Activated CD4-positive, alpha-beta memory T cell treated with anti-CD3 and anti-CD28 coated beads, Interleukin-2, amount 10 ng/mL, durations not matched to agents 7 days and 5 days (primary cell): ENCODE measurements around the gene HOXC9. TPM values are rescaled to one million over a fixed set of nuclear protein-coding genes. Genes with fewer than 3 reads are reported as not detected.
A peak's percentile ranks its signal among the peaks of the same experiment; 100 is the strongest.

Source experiments
- CTCF ChIA-PET: fragments of 350-600 bp; sonication (Branson Sonifier 250); formaldehyde crosslinking; loops from one replicate; lab custom pipeline; 2021; ENCODE audit warnings: antibody characterized with exemption, inconsistent platforms; lab: Charles Lee
- POLR2A ChIA-PET: fragments of 350-600 bp; sonication (Branson Sonifier 250); formaldehyde crosslinking; loops from one replicate; lab custom pipeline; 2021; ENCODE audit warnings: antibody characterized with exemption; lab: Charles Lee
- DNase-seq: peaks from one replicate; pipeline ENCODE4 v3.0.0-alpha.2; 2020
- H3K27ac Mint-ChIP-seq: one replicate; pipeline ENCODE4 v1.8.0; 2021; ENCODE audit warnings: mild to moderate bottlenecking, mixed read lengths
- H3K27me3 Mint-ChIP-seq: one replicate; pipeline ENCODE4 v1.8.0; 2021; ENCODE audit warnings: mixed read lengths
- H3K36me3 Mint-ChIP-seq: one replicate; pipeline ENCODE4 v1.8.0; 2021; ENCODE audit warnings: low read depth, mixed read lengths
- H3K4me1 Mint-ChIP-seq: one replicate; pipeline ENCODE4 v1.8.0; 2021; ENCODE audit warnings: mixed read lengths
- H3K4me3 Mint-ChIP-seq: one replicate; pipeline ENCODE4 v1.8.0; 2021; ENCODE audit warnings: mild to moderate bottlenecking, mixed read lengths
- H3K9me3 Mint-ChIP-seq: one replicate; pipeline ENCODE4 v1.8.0; 2021; ENCODE audit warnings: mixed read lengths
- total RNA-seq, 2 experiments: library from RNA; stranded (reverse); gene quantifications; one replicate each; pipeline ENCODE4 v1.2.3, GENCODE V29; 2021

Gene HOXC9
- total RNA-seq, 2 experiments from 2014 or later = not detected

DNA sequence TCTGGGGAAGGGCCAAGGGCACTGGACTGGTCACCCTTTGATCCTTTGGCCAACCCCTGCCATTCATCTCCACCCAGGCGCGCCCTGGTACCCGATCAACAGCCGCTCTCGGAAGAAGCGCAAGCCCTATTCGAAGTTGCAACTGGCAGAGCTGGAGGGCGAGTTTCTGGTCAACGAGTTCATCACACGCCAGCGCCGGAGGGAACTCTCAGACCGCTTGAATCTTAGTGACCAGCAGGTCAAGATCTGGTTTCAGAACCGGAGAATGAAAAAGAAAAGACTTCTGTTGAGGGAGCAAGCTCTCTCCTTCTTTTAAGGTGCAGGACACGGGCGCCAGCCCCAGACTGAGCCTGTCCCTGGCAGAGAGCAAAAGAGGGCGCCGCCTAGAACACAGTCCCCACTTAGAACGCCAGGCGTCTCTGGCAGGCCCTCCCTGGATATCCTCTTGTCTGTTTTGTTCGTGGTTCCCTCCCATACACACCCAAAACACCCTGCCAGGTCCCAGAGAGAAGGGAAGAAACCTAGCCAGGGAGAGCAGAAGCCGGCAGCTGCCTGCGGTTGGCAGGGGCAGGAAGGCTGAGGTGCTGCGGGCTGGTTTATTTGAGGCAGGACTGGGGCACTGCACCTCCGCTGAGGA lies 43.6 kb upstream of the HOXC9 start:
- DNase-seq = no peak
- Mint-ChIP-seq H3K4me3 (peak overlapping the region; percentile 25), H3K27ac (no peak overlapping the region), H3K9me3 (no peaks in the 10 kb centered on the region), H3K27me3 (peaks cover 93% of the 10 kb centered on the region), H3K4me1 (peaks cover 11% of the 10 kb centered on the region), H3K36me3 (peaks cover 11% of the 10 kb centered on the region)
- ChIA-PET CTCF (no interaction called here), POLR2A (no interaction called here)

DNA sequence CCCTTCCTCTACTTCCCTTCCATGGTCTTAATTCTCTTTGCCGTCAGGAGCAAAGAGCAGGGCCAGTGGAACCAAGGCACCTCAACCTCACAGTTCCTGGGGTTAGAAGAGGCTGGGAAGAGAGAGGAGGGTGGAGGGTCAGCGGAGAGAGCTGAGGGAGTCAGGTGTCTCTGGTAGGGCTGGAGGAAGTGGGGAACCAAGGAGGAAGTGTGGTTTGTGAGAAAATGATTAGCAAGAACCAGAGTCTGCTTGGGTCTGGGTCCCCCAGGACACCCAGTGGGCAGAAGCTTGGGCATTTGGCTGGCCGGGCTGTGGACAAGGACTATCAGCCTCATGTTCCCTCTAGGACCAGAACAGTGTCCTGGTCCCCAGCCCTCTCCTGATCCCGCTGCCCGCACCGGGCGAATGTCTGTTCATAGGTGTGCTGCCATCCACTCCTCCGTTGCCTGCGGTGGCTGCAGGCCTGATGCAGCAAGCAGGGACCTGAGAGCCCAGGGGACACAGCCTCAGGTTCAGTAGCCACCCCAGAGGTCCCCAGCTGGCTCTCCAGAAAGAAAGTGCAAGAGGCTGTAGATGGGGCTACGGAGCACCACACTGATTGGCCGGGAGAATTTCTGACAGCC lies 42.9 kb upstream of the HOXC9 start:
- ChIA-PET CTCF (no interaction called here), POLR2A (no interaction called here)
- no peaks in the 10 kb centered on the region for H3K9me3 Mint-ChIP-seq
- DNase-seq = no peak
- no peak overlapping the region for H3K4me3 Mint-ChIP-seq
- no peak overlapping the region for H3K27ac Mint-ChIP-seq
- H3K36me3 Mint-ChIP-seq = peaks cover 11% of the 10 kb centered on the region
- H3K27me3 Mint-ChIP-seq = peaks cover 92% of the 10 kb centered on the region
- H3K4me1 Mint-ChIP-seq = peaks cover 11% of the 10 kb centered on the region

DNA sequence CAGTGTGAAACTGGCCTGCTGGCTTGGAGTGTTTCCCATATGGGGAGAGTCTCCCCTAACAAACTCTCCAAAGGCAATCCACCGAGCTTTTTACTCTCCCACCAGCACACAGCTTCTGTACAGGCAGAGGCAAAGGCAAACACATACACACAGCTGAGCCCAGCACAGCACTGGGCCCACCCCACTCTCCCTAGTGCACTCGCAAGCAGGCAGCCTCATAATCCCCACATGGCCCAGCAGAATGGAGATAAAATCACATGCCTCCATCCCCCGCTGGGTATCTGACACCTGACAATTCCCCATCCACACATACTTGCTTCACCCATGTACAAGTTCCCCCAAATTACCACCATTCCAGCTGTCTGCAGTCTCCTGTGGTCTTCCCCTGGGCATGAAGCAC lies 41.8 kb upstream of the HOXC9 start:
- no peak for DNase-seq
- H3K4me1 Mint-ChIP-seq = peaks cover 11% of the 10 kb centered on the region
- POLR2A ChIA-PET = no interaction called here
- H3K4me3 Mint-ChIP-seq = no peak overlapping the region
- H3K36me3 Mint-ChIP-seq = peaks cover 11% of the 10 kb centered on the region
- CTCF ChIA-PET = interaction anchor here (2.2 kb wide), 1 partner anchor 75 kb away, joined by 7 read pairs; the partner anchor contains the start of gene HOXC5
- H3K9me3 Mint-ChIP-seq = no peaks in the 10 kb centered on the region
- H3K27ac Mint-ChIP-seq = no peak overlapping the region
- peaks cover 91% of the 10 kb centered on the region for H3K27me3 Mint-ChIP-seq

DNA sequence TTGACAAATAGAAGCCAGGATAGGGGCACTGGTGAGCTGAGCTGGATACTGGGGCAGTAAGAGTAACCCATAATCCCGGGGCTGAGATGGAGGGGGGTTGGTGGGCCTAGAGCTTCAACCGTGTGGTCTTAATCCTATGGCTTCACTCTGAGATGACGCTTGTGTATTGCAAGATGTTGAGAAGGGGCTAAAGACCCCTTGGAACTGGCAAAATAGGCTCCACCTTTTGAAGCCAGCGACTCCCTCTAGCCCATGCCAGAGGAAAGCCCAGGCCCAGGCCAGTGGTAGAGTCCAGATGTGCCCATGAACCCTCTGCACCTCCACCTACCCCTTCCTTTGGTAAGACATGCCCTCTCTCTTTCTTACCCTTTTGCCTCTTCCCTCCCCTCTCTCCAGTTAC lies 40.6 kb upstream of the HOXC9 start:
- ChIA-PET CTCF (interaction anchor here (1.1 to 2.2 kb wide), 2 partner anchors 74 to 248 kb away, joined by 4 to 7 read pairs; partner anchors contain the start of gene HOXC5), POLR2A (interaction anchor here (0.8 to 1.3 kb wide), 2 partner anchors 25 to 27 kb away, joined by 3 to 4 read pairs; no protein-coding TSS in a partner anchor)
- Mint-ChIP-seq H3K27ac (no peak overlapping the region), H3K9me3 (no peaks in the 10 kb centered on the region), H3K36me3 (peaks cover 4% of the 10 kb centered on the region), H3K4me1 (peaks cover 8% of the 10 kb centered on the region), H3K27me3 (peaks cover 90% of the 10 kb centered on the region), H3K4me3 (no peak overlapping the region)
- no peak for DNase-seq

DNA sequence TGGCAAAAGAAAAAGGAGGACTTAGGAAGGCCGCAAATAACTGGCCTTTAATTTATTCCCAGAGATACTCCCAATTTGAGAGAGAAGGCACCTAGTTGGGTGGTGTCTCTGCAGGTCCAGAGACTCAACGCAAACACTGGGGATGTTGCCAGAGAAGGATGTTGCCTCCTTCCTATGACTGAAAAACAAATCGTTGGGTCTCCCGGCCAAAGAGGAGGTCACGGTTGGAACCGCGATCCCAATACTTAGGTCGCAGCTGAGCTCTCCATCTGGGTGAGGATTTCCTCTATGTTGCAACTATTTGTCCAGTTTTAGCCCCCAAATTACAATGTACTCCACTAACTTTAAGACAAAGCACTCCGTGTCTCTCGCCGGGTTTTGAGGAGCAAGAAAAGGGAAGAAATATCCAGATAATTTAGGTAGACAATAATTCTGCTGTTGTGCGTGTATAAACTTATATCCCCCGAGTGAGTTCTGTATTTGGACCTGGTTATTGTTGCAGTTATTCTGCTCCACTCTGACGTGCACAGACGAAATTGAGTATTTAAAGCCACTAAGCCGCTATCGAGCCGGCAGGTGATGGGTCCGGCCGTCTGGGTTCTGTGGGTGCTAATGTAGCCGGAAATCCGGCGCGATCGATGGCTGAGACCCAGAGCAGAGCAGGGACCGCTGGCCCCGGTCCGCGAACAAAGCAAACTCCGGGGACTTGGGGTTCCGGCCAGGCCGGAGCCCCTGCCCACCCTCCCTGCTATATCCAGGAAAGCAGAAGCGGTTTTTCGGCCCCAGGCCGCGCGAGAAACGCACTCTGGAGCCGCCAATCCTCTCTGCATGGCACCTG lies 39.6 kb upstream of the HOXC9 start:
- H3K27ac Mint-ChIP-seq = no peak overlapping the region
- no peak overlapping the region for H3K4me3 Mint-ChIP-seq
- peaks cover 9% of the 10 kb centered on the region for H3K4me1 Mint-ChIP-seq
- peaks cover 92% of the 10 kb centered on the region for H3K27me3 Mint-ChIP-seq
- DNase-seq = no peak
- ChIA-PET CTCF (no interaction called here), POLR2A (no interaction called here)
- H3K36me3 Mint-ChIP-seq = peaks cover 4% of the 10 kb centered on the region
- no peaks in the 10 kb centered on the region for H3K9me3 Mint-ChIP-seq

DNA sequence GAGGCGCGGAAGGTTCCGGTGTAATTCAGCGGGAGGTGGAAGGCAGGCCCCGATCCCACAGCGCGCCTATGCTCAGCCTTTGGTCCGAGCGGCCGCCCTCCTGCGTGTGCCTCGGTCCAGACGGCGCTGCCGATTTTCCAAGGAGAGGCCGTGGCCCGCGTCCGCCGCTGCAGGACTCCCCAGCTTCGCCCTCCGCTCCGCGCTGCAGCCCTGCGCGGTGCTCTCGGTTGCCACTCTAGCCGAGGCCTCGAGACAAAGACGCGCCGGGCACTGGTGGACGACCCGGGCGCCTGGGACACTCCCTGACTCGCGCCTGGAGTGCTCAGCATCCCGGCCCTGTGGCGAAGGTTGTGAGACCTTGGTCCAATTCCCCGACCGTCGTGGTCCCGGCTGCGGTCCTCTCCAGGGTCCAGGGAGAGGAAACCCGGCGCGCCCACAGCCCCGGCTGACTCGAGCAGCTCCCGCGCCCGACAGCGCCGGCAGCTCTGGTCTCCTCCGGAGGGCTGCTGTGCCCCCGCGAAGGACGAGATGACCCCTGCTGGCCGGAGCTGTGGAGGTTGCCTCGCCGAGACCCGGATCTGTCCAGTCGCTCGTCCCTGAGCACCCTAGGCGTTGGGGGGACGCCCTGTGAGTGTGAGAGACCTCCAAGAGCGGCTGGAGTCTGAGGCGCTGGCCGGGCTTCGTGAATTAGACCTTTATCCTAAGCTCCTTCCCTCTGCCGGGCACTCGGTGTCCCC lies 38.8 kb upstream of the HOXC9 start:
- H3K4me1 Mint-ChIP-seq = peaks cover 8% of the 10 kb centered on the region
- no peak overlapping the region for H3K4me3 Mint-ChIP-seq
- no peak overlapping the region for H3K27ac Mint-ChIP-seq
- H3K36me3 Mint-ChIP-seq = no peaks in the 10 kb centered on the region
- DNase-seq = no peak
- CTCF ChIA-PET = no interaction called here
- POLR2A ChIA-PET = no interaction called here
- H3K27me3 Mint-ChIP-seq = peaks cover 92% of the 10 kb centered on the region
- H3K9me3 Mint-ChIP-seq = no peaks in the 10 kb centered on the region

DNA sequence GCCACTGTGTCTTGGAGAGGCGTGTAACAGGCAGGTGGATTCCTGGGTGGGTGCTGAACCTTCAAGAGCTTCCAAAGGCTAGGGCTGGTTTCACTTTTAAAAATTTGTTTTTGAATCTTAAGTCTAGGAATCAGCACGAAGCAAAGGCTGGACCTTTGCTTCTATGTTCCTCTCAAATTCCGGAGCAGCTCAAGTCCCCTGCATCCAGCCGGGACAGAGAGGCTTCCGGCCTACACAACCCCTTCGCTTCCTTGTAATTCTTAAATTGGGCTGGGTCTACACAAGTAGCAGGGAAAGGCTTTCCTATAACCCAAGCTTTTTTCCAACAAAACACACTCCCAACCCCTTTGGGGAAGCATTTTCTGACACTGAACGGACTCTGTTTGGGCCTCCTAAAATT lies 37.0 kb upstream of the HOXC9 start:
- Mint-ChIP-seq H3K9me3 (no peaks in the 10 kb centered on the region), H3K36me3 (no peaks in the 10 kb centered on the region), H3K27me3 (peaks cover 93% of the 10 kb centered on the region), H3K4me1 (peaks cover 8% of the 10 kb centered on the region), H3K4me3 (no peak overlapping the region), H3K27ac (no peak overlapping the region)
- ChIA-PET POLR2A (no interaction called here), CTCF (no interaction called here)
- no peak for DNase-seq

DNA sequence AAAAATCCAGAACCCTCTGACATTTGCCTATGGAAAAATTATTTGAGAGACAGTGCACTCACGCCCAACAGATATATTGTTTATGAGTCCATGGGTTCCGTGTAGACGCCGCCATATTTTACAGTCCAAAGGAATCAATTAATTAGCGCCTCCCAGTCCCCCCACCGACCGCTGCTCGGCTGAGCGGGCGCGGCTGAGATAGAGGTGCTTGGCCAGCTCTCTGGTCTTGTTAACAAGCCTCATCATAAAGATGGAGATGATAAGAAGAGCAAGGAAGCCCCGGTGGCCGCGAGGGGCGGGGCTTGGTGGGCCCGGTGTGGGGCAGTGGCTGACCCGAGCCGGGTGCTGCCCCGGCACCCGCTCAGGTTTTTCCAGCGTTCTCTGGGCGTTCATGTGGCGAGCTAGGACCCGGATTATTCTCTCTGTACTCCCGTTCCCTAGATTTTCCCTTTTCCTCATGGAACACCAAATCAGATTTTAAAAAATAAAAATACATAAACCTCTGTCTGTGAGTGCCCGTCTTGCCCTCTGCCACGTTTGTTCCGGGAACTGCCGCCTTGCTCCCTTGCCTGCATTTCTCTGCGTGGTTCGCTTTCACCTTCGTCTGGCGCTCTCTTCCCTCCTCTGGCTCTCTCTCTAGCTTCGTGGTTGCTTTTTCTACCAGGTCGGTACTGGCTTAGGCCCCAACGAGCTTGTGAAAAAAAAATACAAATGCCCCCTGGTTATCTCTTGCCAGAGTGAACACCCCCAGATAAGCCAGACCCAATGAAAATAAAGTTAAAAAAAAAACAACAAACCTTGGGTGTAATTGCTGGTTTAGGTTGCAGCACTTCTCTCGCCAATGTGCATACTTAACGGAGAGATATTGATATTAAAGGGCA lies 36.3 kb upstream of the HOXC9 start:
- DNase-seq = no peak
- Mint-ChIP-seq H3K36me3 (no peaks in the 10 kb centered on the region), H3K27ac (no peak overlapping the region), H3K27me3 (peaks cover 93% of the 10 kb centered on the region), H3K9me3 (no peaks in the 10 kb centered on the region), H3K4me3 (no peak overlapping the region), H3K4me1 (peaks cover 8% of the 10 kb centered on the region)
- ChIA-PET CTCF (no interaction called here), POLR2A (no interaction called here)

DNA sequence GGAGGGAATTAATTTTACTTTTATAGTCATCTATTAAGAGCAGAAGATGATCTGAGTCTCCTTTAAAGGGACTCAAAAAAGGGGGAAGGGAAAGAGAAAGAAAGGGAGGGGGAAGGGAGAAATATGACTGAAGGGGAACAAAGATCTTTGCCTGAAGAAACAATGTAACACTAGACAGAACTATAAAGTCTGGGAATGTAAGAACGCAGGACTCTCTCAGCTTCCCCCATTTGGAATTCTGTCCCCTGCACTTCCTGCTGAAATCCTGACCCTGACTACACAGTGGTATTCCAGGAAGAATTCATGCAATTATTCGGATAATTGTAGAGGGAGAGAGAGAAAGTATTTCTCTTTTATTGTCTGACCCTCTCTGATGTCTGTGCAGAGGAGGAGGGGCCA lies 35.6 kb upstream of the HOXC9 start:
- ChIA-PET CTCF (no interaction called here), POLR2A (no interaction called here)
- Mint-ChIP-seq H3K4me3 (no peak overlapping the region), H3K9me3 (no peaks in the 10 kb centered on the region), H3K4me1 (peaks cover 8% of the 10 kb centered on the region), H3K27ac (no peak overlapping the region), H3K36me3 (no peaks in the 10 kb centered on the region), H3K27me3 (peaks cover 94% of the 10 kb centered on the region)
- no peak for DNase-seq

DNA sequence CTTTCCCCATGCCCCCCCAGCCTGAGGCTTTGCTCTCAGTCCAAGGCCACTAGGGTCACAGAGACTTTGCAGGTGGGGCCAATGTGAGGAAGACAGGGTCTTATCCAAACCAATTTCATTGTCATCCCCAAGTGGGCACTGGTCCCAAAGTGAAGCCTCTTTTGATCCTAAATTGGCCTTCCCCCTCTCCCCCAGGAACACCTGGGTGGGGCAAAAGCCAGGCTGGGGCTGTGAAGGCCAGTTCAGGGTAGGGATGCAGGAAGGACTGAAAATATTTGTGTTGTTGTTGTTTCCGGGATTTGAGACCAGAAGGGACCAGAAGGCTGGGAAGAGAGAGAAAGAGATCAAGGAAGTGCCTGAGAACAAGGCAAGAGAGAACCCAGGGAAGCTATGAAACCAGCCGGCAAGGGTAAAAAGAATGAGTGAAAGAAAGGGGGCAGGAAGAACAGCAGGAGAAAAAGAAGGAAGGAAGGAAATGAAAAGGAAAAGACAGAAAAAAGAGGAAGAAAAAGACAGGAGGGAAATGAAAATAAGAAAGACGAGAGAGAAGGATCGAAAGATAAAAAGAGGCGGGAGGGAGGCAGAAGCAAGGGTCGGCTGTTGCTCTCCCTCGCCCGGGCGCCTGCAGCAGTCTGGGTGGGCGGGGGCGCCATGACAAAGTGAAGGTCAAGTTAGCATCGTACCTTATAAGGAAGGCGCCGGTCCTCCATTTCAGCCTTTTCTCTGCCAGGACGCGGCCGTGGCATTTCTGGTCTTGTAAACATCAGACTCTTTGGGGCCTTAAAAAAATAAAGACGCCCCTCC lies 34.5 kb upstream of the HOXC9 start:
- no peak for DNase-seq
- Mint-ChIP-seq H3K27ac (no peak overlapping the region), H3K27me3 (peaks cover 93% of the 10 kb centered on the region), H3K36me3 (no peaks in the 10 kb centered on the region), H3K4me3 (no peak overlapping the region), H3K9me3 (no peaks in the 10 kb centered on the region), H3K4me1 (peaks cover 8% of the 10 kb centered on the region)
- ChIA-PET POLR2A (interaction anchor here (1.5 kb wide), 1 partner anchor 34 kb away, joined by 3 read pairs; the partner anchor contains the start of gene HOXC9), CTCF (interaction anchor here (0.6 to 0.7 kb wide), 2 partner anchors 67 to 434 kb away, joined by 3 to 4 read pairs; no protein-coding TSS in a partner anchor)

DNA sequence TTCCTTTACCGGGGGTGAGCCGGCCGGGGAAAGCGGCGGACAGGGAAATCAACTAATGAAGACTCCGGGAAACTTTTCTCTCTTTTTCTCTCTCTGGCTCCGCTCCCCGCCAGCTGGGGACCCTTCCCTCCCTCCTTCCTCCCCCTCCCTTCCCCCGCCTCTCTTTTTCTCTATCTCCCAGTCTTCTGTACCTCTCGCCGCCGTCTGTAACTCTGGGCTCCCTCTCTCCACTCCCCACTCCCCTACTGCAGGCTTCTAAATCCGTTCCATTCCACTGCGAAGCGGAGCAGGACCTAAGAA lies 33.9 kb upstream of the HOXC9 start:
- Mint-ChIP-seq H3K4me3 (no peak overlapping the region), H3K4me1 (peaks cover 8% of the 10 kb centered on the region), H3K36me3 (no peaks in the 10 kb centered on the region), H3K27ac (no peak overlapping the region), H3K27me3 (peaks cover 93% of the 10 kb centered on the region), H3K9me3 (no peaks in the 10 kb centered on the region)
- ChIA-PET CTCF (no interaction called here), POLR2A (interaction anchor here (1.5 kb wide), 1 partner anchor 33 kb away, joined by 3 read pairs; the partner anchor contains the start of gene HOXC9)
- DNase-seq = no peak
